T-helper 17 cell (primary cell): ENCODE data around the gene HERC3. TPM values are rescaled to one million over a fixed set of nuclear protein-coding genes. Genes with fewer than 3 reads are reported as not detected.
"Not testable (repeated sequence)": the region's sequence is repeated elsewhere in the genome, so short reads cannot be mapped to it uniquely, and the experiment has no call there.

Experiments used
- ATAC-seq: fragments of 150-1000 bp; cut with Tn5 transposase; 2 replicates; pipeline ENCODE4 v1.10.0; 2021; ENCODE audit warnings: mild to moderate bottlenecking, moderate library complexity
- DNase-seq, 3 donors: peaks; one replicate each; pipeline versions ENCODE4 v3.0.0 to v3.0.0-alpha.2; 2020 to 2021
- H3K9me3 ChIP-seq: one replicate; pipeline ENCODE4 v1.7.0; 2013; ENCODE audit warnings: low read length, mild to moderate bottlenecking; ENCODE audit not compliant: control insufficient read depth, poor library complexity, severe bottlenecking
- H3K27ac Mint-ChIP-seq: one replicate; pipeline ENCODE4 v1.8.0; 2022; ENCODE audit warnings: mild to moderate bottlenecking, moderate library complexity, mixed read lengths
- H3K27me3 Mint-ChIP-seq: one replicate; pipeline ENCODE4 v1.8.0; 2022; ENCODE audit warnings: mixed read lengths
- H3K36me3 Mint-ChIP-seq: one replicate; pipeline ENCODE4 v1.8.0; 2022; ENCODE audit warnings: low read depth, mixed read lengths
- H3K4me1 Mint-ChIP-seq: one replicate; pipeline ENCODE4 v1.8.0; 2022; ENCODE audit warnings: mild to moderate bottlenecking, mixed read lengths
- H3K4me3 Mint-ChIP-seq: one replicate; pipeline ENCODE4 v1.8.0; 2022; ENCODE audit warnings: mild to moderate bottlenecking, moderate library complexity, mixed read lengths
- total RNA-seq, 4 donors: library from RNA in 2 of 4; stranded (reverse) in 2 of 4; gene quantifications; one replicate each; pipeline ENCODE4 v1.2.3 and lab custom pipeline; 2022 to 2026

The HERC3 gene
- total RNA-seq, 2 donors from 2014 or later = 53.4 to 63.8 TPM

DNA sequence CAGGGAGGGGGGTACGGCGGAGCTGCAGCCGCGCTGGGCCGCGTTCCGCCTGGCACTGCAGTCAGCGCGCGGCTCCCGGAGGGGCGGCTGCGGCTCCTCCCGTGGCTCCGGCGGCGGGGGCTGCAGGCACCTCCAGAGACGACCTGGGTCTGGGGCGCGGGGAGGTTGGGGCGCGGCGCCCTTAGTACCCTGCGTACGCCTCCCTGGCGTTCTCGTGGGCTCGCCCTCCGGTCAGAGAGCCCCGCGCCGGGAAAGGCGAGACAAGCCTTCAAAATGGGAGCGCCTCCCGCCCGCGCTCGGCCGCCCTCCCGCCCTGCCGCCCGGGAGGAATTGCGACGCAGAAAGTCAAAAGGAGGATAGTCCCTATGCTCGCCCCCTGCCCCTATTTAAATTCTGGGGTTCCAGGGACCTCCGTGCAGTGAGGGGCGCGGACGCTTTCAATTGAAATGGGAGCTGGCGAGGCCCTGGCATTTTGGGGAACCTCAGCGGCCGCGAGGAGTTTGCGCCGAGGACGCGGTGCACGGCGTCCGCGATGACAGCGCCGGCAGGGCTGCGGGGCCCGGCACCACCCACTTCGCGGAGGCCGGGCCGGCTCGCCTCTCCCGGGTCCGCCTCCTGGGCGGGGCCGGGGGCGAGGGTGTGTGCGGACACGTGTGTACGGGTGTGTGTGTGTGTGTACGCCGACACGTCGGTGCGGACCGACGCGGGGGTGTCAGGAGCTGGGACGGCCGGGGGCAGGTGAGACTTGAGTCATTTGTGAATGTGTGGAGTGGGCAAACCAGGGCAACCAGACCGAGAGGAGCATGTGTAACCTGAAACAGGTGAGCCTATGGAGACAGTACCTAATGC lies 544 bp downstream of the HERC3 start:
- peak overlapping the region; percentile 96 for H3K4me3 Mint-ChIP-seq
- H3K36me3 Mint-ChIP-seq = no peaks in the 10 kb centered on the region
- peaks cover 40% of the 10 kb centered on the region for H3K4me1 Mint-ChIP-seq
- H3K27ac Mint-ChIP-seq = peak overlapping the region; percentile 94
- H3K9me3 ChIP-seq = no peaks in the 10 kb centered on the region
- ATAC-seq (peak; percentile 81), DNase-seq (peak; percentile 70 to 78 (median 77))
- no peaks in the 10 kb centered on the region for H3K27me3 Mint-ChIP-seq

DNA sequence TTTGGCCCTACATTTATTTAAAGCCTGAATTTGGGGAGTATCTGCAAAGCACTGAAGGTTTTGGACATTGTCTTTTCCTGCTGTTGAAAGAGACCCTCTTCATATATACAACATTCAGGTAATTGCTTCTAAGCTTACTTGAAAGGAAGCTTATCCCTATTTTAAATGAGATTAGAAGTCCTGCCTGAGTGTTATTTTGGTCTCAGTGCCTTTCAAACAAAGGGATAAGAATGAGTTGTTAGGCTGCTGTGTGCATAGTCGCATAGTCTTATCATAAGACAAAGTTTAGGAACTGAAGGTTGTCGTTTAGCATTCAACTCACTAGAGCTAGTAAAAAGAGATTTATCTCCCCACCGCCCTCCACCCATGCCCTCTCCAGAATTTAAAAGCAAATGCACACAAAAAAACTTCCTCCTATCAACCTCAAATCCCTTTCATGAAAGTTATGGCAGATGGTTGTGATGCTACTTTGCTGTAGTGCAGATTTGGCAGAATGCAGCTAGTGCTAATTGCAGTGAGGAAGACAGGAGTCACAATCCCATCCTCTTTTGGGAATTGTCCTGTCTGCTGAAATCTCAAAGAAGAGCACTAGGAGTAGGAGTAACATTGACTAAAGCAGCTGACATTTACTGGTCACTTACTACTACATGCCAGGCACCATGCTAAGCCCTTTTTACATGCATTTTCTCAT lies 5.8 kb downstream of the HERC3 start:
- H3K27me3 Mint-ChIP-seq = no peaks in the 10 kb centered on the region
- H3K4me1 Mint-ChIP-seq = peaks cover 55% of the 10 kb centered on the region

DNA sequence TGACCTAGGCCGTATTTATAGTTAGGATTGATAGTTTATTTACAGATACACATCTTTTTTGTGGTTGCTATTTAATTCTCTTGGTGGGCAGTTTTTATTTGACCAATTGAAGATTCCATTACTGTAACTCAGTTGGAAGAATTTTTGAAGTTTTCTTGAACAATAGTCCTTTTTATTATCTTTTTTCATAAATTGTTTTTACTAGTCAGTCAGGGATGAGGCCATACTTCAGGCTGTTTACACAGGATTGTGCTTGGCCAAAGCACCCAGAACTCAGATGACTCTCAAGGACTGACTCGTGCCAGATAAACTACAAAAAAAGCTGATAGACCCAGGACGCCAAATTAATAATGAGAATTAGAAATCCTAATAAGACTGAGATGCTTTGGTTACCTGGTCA lies 7.0 kb downstream of the HERC3 start:
- H3K27ac Mint-ChIP-seq = peak overlapping the region; percentile 80
- DNase-seq (no peak), ATAC-seq (no peak)
- no peaks in the 10 kb centered on the region for H3K9me3 ChIP-seq
- H3K36me3 Mint-ChIP-seq = peaks cover 3% of the 10 kb centered on the region
- H3K4me1 Mint-ChIP-seq = peaks cover 49% of the 10 kb centered on the region
- peak overlapping the region; percentile 60 for H3K4me3 Mint-ChIP-seq
- H3K27me3 Mint-ChIP-seq = no peaks in the 10 kb centered on the region

More for the DNA sequence above, 5.8 kb downstream of the HERC3 start:
- Mint-ChIP-seq H3K27ac (peak overlapping the region; percentile 80), H3K36me3 (peaks cover 3% of the 10 kb centered on the region), H3K4me3 (no peak overlapping the region)
- DNase-seq (no peak), ATAC-seq (no peak)
- no peaks in the 10 kb centered on the region for H3K9me3 ChIP-seq

DNA sequence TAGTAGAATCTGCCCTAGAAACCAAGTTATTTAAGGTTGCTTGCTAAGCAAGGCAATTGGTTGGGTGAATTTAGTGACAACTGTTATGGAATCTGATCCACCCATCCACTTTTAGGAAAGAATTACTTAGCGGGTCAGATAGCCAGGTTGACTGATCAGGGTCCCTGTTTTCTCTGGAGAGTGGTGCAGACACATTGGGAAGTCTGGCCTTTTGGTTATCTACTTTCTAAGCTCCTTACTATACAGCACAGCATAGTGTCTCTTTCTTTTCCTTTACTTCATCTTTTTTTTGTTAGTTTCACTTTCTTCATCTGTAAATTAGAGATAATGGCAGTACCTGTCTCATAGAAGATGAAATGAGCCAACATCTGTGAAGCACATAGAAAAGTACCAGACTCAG lies 7.4 kb downstream of the HERC3 start:
- no peaks in the 10 kb centered on the region for H3K9me3 ChIP-seq
- Mint-ChIP-seq H3K27me3 (no peaks in the 10 kb centered on the region), H3K4me3 (peak overlapping the region; percentile 60), H3K36me3 (peaks cover 3% of the 10 kb centered on the region), H3K27ac (peak overlapping the region; percentile 80), H3K4me1 (peaks cover 48% of the 10 kb centered on the region)
- DNase-seq (no peak), ATAC-seq (peak; percentile 51)

DNA sequence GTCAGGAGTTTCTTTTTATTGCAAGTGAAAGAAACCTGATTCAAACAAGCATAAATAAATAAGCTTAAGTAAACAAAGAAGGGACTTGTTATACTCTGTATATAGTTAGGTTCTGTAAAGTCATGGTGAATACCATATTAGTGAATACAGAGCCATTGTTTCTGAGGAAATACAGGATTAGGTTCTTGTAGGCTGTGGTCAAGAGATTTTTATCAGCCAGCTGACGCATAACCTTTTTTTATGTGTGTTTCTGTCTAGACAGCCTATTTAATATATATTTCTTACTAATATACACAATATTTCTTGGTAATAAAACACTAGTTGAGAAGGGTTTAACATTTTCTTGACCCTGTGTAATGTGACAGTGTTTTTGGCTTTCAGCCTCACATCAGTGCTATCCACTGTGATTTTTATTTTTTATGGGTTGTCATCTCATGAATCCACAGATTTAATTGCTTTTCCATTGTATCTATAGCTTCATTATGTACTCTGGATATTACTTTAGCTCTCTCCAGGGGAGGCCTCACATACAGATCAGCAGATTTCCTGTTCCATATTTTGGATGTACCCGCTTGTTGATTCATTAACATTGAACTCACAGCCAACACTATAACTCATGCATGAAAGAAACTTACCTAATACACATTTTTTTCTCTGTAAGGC lies 8.0 kb downstream of the HERC3 start:
- Mint-ChIP-seq H3K4me3 (peak overlapping the region; percentile 31), H3K4me1 (peaks cover 50% of the 10 kb centered on the region)
- ATAC-seq = peak; percentile 60

DNA sequence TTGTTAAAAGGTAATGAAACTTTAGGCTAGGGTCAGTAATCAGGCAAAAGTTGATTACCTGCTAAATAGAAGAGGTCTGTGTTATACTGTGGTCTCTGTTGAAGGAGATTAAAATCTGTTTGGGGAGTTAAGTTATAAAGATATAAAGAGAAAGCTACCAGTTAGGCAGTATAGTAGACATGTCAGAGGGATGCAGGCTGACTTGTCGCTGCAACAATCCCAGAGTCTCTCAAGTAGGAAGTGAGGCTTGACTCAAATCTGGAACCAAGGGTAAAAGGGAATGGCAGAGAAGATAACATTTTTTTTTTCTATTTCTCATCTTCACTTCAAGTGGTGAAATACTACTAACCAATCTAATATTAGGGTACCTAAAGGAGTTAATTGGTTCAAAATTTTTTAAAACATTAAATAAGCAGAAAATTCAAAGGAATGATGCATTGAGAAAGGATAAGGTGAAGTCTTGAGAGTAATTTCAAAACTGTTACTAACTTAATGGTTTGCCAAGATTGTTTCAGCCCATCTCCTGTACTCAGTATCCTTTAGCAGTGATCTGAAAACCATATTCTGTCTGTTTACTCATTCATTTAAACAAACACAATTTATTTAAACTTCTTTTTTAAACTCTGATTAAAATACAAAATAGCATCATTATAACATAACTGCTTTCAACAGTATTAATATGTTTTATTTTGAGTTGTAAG lies 12.8 kb downstream of the HERC3 start:
- H3K9me3 ChIP-seq = no peaks in the 10 kb centered on the region
- ATAC-seq (no peak), DNase-seq (no peak)
- Mint-ChIP-seq H3K27me3 (no peaks in the 10 kb centered on the region), H3K4me3 (no peak overlapping the region), H3K36me3 (peaks cover 8% of the 10 kb centered on the region), H3K27ac (no peak overlapping the region), H3K4me1 (peaks cover 30% of the 10 kb centered on the region)

More for the DNA sequence above, 8.0 kb downstream of the HERC3 start:
- H3K27ac Mint-ChIP-seq = peak overlapping the region; percentile 80
- no peaks in the 10 kb centered on the region for H3K9me3 ChIP-seq
- DNase-seq = no peak
- peaks cover 3% of the 10 kb centered on the region for H3K36me3 Mint-ChIP-seq
- no peaks in the 10 kb centered on the region for H3K27me3 Mint-ChIP-seq

DNA sequence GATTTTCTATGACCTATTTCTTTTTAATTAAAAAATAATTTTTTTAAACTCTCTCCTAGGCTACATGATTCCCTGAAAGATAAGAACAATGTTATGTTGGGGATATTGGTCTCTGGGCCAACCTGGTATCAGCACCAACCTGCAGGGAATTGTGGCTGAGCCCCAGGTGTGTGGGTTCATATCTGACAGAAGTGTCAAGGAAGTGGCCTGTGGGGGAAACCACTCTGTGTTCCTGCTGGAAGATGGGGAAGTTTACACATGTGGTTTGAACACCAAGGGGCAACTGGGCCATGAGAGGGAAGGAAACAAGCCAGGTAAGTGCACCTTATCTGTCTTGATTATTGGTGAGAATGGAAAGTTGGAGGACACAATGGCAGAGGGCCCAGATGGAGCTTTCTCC lies 13.5 kb downstream of the HERC3 start:
- H3K27ac Mint-ChIP-seq = no peak overlapping the region
- H3K4me1 Mint-ChIP-seq = peaks cover 29% of the 10 kb centered on the region
- ATAC-seq (peak; percentile 87), DNase-seq (peak in 1 of 3 donors; percentile 17)
- H3K9me3 ChIP-seq = no peaks in the 10 kb centered on the region
- H3K27me3 Mint-ChIP-seq = no peaks in the 10 kb centered on the region
- peak overlapping the region; percentile 78 for H3K4me3 Mint-ChIP-seq
- peaks cover 8% of the 10 kb centered on the region for H3K36me3 Mint-ChIP-seq

DNA sequence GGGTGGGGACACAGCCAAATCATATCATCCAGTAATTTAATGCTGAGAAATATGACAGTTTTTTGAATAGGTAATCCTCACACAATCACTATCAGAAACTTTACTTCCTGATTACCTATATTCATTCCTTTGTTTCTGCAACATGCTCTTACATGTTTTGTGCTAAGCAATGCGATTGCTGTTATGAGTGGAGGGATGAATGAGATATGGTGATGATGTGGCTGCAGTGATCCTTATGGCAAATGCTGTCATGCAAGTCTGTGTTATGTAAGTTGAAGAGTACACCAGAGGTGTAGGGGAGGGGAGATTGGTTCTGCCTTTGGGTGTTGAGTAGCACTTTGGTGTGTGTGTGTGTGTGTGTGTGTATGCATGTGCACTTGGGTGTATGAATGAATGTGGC lies 14.6 kb downstream of the HERC3 start:
- peaks cover 36% of the 10 kb centered on the region for H3K4me1 Mint-ChIP-seq
- DNase-seq (no peak), ATAC-seq (no peak)
- no peaks in the 10 kb centered on the region for H3K27me3 Mint-ChIP-seq
- H3K9me3 ChIP-seq = no peaks in the 10 kb centered on the region
- H3K27ac Mint-ChIP-seq = no peak overlapping the region
- peaks cover 8% of the 10 kb centered on the region for H3K36me3 Mint-ChIP-seq
- no peak overlapping the region for H3K4me3 Mint-ChIP-seq

DNA sequence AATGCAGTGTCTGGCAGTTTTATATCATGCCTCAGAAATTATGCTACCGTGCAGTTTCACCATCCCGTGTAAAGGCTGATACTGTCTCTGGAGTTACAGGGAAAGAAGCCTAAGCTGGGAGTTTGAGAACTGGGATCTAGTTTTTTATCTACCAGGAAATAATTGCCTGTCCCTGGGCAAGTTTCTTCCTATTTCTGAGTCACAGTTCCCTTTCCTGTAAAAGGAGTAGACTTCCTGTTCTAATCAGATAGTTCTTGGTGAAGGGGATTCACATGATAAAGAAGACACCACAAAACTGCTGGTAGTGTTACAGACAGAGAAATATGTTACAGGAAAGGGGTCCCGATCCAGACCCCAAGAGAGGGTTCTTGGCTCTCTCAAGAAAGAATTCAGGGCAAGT lies 17.1 kb downstream of the HERC3 start:
- peaks cover 8% of the 10 kb centered on the region for H3K36me3 Mint-ChIP-seq
- no peak overlapping the region for H3K4me3 Mint-ChIP-seq
- no peak overlapping the region for H3K27ac Mint-ChIP-seq

DNA sequence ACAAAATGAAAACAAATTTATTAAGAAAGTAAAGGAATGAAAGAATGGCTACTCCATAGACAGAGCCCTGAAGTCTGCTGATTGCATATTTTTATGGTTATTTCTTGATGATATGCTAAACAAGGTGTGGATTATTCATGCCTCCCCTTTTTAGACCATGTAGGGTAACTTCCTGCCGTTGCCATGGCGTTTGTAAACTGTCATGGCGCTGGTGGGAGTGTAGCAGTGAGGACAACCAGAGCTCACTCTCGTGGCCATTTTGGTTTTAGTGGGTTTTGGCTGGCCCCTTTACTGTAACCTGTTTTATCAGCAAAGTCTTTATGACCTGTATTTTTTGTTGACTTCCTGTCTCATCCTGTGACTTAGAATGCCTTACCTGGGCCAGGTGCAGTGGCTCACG lies 17.5 kb downstream of the HERC3 start:
- peaks cover 49% of the 10 kb centered on the region for H3K4me1 Mint-ChIP-seq
- not testable (repeated sequence) for H3K36me3 Mint-ChIP-seq, H3K27ac Mint-ChIP-seq, H3K4me3 Mint-ChIP-seq, H3K27me3 Mint-ChIP-seq, ATAC-seq, H3K9me3 ChIP-seq, DNase-seq

More for the DNA sequence above, 17.1 kb downstream of the HERC3 start:
- Mint-ChIP-seq H3K4me1 (peaks cover 49% of the 10 kb centered on the region), H3K27me3 (no peaks in the 10 kb centered on the region)
- ATAC-seq = no peak
- no peak for DNase-seq
- H3K9me3 ChIP-seq = no peaks in the 10 kb centered on the region

DNA sequence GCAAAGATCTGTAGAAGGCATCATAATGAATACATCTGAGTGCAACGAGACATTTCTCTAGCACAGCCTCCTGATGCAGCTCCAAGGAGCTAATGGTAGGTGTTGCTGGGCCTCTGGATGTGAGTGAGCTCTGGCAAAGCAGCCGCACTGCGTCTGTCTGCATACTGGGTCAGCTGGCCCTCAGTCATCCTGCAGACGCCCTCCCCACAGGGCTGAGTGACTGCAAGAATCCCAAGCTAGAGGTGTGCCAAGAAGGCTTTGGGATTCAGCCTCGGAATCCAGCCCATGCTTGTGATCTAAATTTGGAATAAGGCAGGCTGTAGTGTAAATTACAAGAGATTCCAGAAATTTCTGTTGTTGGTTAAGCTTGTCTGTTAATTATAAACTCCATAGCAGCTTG lies 18.5 kb downstream of the HERC3 start:
- Mint-ChIP-seq H3K27me3 (no peaks in the 10 kb centered on the region), H3K36me3 (peaks cover 10% of the 10 kb centered on the region), H3K27ac (peak overlapping the region; percentile 96), H3K4me1 (peaks cover 48% of the 10 kb centered on the region), H3K4me3 (no peak overlapping the region)
- ATAC-seq (no peak), DNase-seq (no peak)
- H3K9me3 ChIP-seq = no peaks in the 10 kb centered on the region

DNA sequence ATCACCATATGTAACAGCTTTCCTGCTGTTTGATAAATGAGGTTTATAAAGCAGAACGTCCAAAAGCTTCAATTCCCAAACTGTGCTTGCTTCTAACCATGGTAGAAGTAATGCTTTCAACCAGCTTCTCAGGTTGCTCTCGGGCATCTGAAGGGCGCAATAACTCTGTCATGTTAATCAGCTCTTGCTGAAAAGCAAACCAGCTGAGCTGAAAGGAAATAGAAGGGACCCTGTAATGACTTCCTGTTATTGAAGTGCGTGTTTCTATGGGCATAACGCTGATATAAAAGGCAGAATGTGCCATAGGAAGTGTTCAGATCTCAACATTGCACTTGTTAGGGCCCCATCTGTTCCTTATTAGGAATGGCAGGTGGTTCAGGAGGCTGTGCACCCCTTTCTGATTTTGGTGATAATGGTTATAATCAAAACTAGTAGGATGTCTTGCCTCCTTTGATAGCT lies 21.2 kb downstream of the HERC3 start:
- Mint-ChIP-seq H3K4me1 (peaks cover 54% of the 10 kb centered on the region), H3K4me3 (peak overlapping the region; percentile 69), H3K27me3 (no peaks in the 10 kb centered on the region), H3K36me3 (peaks cover 7% of the 10 kb centered on the region), H3K27ac (peak overlapping the region; percentile 96)
- peak in 1 of 3 donors; percentile 28 for DNase-seq
- H3K9me3 ChIP-seq = no peaks in the 10 kb centered on the region
- ATAC-seq = peak; percentile 94
